ENCODE data around the gene NFATC2. TPM values are rescaled to one million over a fixed set of nuclear protein-coding genes. Genes with fewer than 3 reads are reported as not detected.

Gene NFATC2
- total and polyA plus RNA-seq, 8 donors = 1.5 to 8.3 (median 4.3) TPM

DNA sequence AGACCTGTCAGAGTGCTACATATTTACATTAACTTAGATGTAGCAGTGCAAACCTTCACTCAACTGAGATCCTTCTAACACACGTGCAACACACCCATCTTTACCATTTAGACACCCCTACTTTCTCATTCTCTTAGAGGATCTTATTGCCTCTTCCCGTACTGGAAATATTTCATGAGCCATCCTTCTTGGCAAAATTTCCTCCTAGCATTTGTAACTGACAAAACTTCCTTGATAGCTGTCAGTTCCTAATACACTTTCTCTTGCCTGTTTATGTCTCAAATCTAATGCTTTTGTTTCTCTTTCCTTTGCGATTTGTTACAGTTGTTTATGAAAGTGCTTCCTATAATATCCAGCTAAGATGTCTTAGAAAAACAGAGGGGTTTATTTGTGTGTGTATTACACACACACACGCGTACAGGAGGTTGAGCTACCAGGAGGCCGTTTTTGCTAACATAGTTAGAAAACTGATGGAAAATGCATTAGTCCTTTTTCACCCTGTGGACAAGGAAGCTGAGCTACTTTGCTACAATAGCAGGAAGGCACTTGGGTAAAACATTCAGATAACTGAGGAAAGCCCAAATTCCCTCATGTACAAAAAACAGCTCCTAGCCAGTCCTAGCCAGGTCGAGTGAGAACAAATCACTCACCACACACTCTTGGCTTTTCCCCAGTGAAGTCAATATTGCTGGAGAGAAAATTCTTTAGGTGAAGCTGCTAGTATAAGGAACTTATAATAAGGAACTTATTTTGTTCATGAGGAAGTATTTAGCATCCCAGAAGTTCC lies 153.6 kb downstream of the NFATC2 start:
- ATAC-seq = peak; percentile 57 to 72 (median 66)

DNA sequence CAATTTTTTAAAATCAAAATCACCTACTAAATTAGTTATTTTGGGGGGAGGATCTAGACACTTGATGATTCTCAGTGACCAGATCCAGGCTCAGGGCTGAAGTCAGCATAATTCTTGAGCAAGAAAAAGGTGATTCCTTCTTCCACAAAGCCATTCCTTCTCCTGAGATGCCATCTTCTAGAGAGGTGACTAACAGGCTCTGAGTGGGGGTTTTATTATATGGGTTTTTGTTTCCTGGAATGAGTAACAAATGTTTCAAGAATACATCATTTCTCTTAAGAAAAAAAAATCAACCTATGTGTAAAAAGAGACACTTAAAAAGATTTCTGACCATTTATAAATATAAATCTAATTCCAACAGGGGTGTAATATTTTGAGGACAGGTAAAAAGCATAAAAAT lies 154.3 kb downstream of the NFATC2 start:
- ATAC-seq (no peak), DNase-seq (no peak), FAIRE-seq (no peak)
- no peaks in the 10 kb centered on the region for H3K9me3 ChIP-seq
- H3K4me3 ChIP-seq = no peak overlapping the region
- H3K36me3 ChIP-seq = no peaks in the 10 kb centered on the region
- peaks cover 26 to 45% (median 43%) of the 10 kb centered on the region in 3 donors for H3K4me1 ChIP-seq
- peak overlapping the region in 3 of 4 donors; percentile 63 to 76 (median 71) for H3K27ac ChIP-seq
- intact Hi-C loops (cut with DNase I) = no loop called here
- no peaks in the 10 kb centered on the region for H3K27me3 ChIP-seq
- TF ChIP-seq, protein P1, sequence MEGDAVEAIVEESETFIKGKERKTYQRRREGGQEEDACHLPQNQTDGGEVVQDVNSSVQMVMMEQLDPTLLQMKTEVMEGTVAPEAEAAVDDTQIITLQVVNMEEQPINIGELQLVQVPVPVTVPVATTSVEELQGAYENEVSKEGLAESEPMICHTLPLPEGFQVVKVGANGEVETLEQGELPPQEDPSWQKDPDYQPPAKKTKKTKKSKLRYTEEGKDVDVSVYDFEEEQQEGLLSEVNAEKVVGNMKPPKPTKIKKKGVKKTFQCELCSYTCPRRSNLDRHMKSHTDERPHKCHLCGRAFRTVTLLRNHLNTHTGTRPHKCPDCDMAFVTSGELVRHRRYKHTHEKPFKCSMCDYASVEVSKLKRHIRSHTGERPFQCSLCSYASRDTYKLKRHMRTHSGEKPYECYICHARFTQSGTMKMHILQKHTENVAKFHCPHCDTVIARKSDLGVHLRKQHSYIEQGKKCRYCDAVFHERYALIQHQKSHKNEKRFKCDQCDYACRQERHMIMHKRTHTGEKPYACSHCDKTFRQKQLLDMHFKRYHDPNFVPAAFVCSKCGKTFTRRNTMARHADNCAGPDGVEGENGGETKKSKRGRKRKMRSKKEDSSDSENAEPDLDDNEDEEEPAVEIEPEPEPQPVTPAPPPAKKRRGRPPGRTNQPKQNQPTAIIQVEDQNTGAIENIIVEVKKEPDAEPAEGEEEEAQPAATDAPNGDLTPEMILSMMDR (IDR thresholded peaks at IDR 0.05) = no peak

More for the DNA sequence above, 153.6 kb downstream of the NFATC2 start:
- TF ChIP-seq, protein P1 (IDR thresholded peaks at IDR 0.05) = no peak
- peaks cover 26 to 41% (median 40%) of the 10 kb centered on the region in 3 donors for H3K4me1 ChIP-seq
- peak in 1 of 6 donors; percentile 26 for DNase-seq
- H3K4me3 ChIP-seq = no peak overlapping the region
- H3K9me3 ChIP-seq = no peaks in the 10 kb centered on the region
- H3K27ac ChIP-seq = peak overlapping the region; percentile 24 to 76 (median 67)
- 22 to 25% methylated on average over 7 of the region's 7 CpGs for WGBS, 2 donors
- H3K36me3 ChIP-seq = no peaks in the 10 kb centered on the region
- no peak for FAIRE-seq
- no peaks in the 10 kb centered on the region for H3K27me3 ChIP-seq
- intact Hi-C loops (cut with DNase I) = no loop called here

DNA sequence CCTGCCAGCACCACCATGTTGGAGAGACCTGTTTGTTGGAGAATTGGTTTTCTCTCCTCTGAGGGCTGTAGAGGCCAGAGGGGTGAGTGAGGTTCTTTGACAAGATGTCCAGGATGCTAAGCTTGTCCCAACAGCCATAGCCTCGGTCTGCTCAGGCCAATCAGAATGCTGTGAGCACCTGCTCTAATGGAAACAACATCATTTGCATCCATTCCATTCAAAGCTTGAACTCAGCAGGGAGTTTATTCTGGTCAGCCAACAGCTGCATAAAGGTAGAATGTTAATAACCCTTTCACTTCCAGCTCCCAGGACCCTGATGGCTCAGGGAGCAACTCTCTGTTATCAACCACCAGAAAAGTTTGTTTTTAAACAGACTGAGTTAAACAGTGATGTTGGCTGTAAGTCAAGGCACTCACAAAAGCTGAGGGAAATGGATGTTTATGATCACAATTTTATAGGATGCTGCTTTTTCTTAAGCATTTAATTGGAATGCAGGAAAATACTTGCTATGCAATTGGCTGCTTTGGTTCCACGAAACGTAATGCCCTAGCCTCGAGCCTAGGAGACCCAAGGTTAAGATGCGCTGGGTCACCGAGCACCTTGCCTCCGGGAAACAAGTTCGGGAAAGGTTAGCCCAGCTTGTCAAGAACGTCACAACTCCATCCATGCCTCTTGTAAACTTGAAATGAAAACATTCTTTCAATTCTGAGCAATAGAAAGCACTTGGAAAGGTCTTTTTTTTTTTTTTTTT lies 155.2 kb downstream of the NFATC2 start:
- FAIRE-seq (no peak), ATAC-seq (no peak), DNase-seq (no peak)
- 62 to 63% methylated on average over 9 of the region's 9 CpGs for WGBS, 2 donors
- no peak overlapping the region for H3K4me3 ChIP-seq
- intact Hi-C loops (cut with DNase I) = no loop called here
- TF ChIP-seq, protein P1 (IDR thresholded peaks at IDR 0.05) = no peak
- H3K36me3 ChIP-seq = no peaks in the 10 kb centered on the region
- peaks cover 33 to 50% (median 45%) of the 10 kb centered on the region in 3 donors for H3K4me1 ChIP-seq
- no peaks in the 10 kb centered on the region for H3K27me3 ChIP-seq
- peak overlapping the region in 2 of 4 donors; percentile 63 to 76 for H3K27ac ChIP-seq
- H3K9me3 ChIP-seq = no peaks in the 10 kb centered on the region

DNA sequence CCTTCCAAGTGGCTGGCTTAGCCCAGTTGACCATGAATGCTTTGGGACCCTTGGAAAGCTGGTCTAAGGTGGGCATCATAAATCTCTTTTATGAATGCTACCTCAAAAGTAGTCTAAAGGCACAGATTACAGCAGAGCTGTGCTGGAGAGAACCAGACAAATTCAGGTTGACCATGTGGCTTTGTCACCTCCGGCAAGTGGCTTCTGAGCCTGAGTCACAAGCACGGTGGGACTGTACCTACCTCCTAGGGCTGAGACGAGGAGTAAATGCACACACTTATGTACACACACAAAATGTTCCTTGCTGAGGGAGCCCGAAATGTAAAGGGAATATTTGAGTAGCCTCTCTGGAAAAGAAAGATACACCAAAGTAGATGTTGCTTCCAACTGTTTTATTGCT lies 155.9 kb downstream of the NFATC2 start:
- Histone ChIP-seq H3K9me3 (no peaks in the 10 kb centered on the region), H3K27me3 (no peaks in the 10 kb centered on the region), H3K4me1 (peaks cover 33 to 50% (median 45%) of the 10 kb centered on the region in 3 donors), H3K27ac (no peak overlapping the region), H3K4me3 (no peak overlapping the region), H3K36me3 (no peaks in the 10 kb centered on the region)
- no peak for FAIRE-seq
- TF ChIP-seq, protein P1 (IDR thresholded peaks at IDR 0.05) = no peak
- intact Hi-C loops (cut with DNase I) = no loop called here
- DNase-seq = no peak
- WGBS, 2 donors = 91 to 94% methylated on average over 4 of the region's 4 CpGs
- no peak for ATAC-seq

Data from pancreas (tissue), 10 donors.